Heart left ventricle (tissue), 16 donors: ENCODE results near the gene ZBTB18. TPM values are rescaled to one million over a fixed set of nuclear protein-coding genes. Genes with fewer than 3 reads are reported as not detected.
A peak's percentile ranks its signal among the peaks of the same experiment; 100 is the strongest.

Source experiments
- ATAC-seq, 4 donors: fragments of 200-7000 bp; cut with Tn5 transposase; one replicate each; pipeline ENCODE4 v1.9.1; 2020 to 2022; ENCODE audit warnings: moderate library complexity in 4 of 4, mild to moderate bottlenecking in 3 of 4, moderate number of reproducible peaks in 1 of 4
- DNase-seq, 5 donors: peaks; one replicate each; pipeline ENCODE4 v3.0.0-alpha.2; 2020
- H3K27ac ChIP-seq, 12 donors: fragments of 200-600 bp; sonication (generic) in 4 of 12; one replicate each; pipeline versions ENCODE4 v1.5.0 to v1.8.0; 2016 to 2022; ENCODE audit warnings: mild to moderate bottlenecking in 2 of 12
- H3K27me3 ChIP-seq, 9 donors: fragments of 200-600 bp; sonication (generic) in 2 of 9; one replicate each; pipeline versions ENCODE4 v1.5.1 to v1.8.0; 2016 to 2022; ENCODE audit warnings: mild to moderate bottlenecking in 3 of 9
- H3K36me3 ChIP-seq, 9 donors: fragments of 200-600 bp; sonication (generic) in 2 of 9; one replicate each; pipeline versions ENCODE4 v1.5.0 to v1.8.0; 2018 to 2022; ENCODE audit warnings: mild to moderate bottlenecking in 2 of 9
- H3K4me1 ChIP-seq, 12 donors: fragments of 200-600 bp; sonication (generic) in 4 of 12; one replicate each; pipeline versions ENCODE4 v1.5.0 to v1.8.0; 2016 to 2022; ENCODE audit warnings: mild to moderate bottlenecking in 3 of 12
- H3K4me3 ChIP-seq, 12 donors: fragments of 200-600 bp; sonication (generic) in 4 of 12; one replicate each; pipeline versions ENCODE4 v1.5.0 to v1.8.0; 2017 to 2022; ENCODE audit warnings: mild to moderate bottlenecking in 9 of 12, moderate library complexity in 4 of 12
- H3K9me3 ChIP-seq, 12 donors: fragments of 200-600 bp; sonication (generic) in 4 of 12; one replicate each; pipeline versions ENCODE4 v1.5.0 to v1.8.0; 2016 to 2022; ENCODE audit warnings: mild to moderate bottlenecking in 1 of 12
- CTCF ChIP-seq, 12 donors: fragments of 200-600 bp; sonication (generic) in 4 of 12; IDR thresholded peaks; one replicate each; pipeline versions ENCODE4 v1.5.0 to v1.8.0; 2018 to 2022; ENCODE audit warnings: antibody characterized with exemption in 12 of 12, mild to moderate bottlenecking in 5 of 12
- POLR2A ChIP-seq, 2 donors: fragments of 450-650 bp; IDR thresholded peaks; one replicate each; pipeline ENCODE4 v1.6.1; 2017; ENCODE audit warnings: antibody characterized with exemption in 2 of 2, mild to moderate bottlenecking in 2 of 2, moderate library complexity in 2 of 2
- WGBS, 4 donors: extraction: QIAGEN DNeasy Blood & Tissue Kit in 2 of 4; methylation state at CpG; one replicate each; pipeline versions ENCODE4 v1.1.5 to v1.1.7; 2013 to 2018; 5-methylcytosine and 5-hydroxymethylcytosine counted together
- intact Hi-C, 10 donors: fragments of 100-400 bp; cut with DNase I; formaldehyde crosslinking; loops; one replicate each; pipeline versions ENCODE4 v1.11.1 to v1.14.2; 2022
- long read RNA-seq, 3 donors: library from polyadenylated mRNA; unstranded; transcript quantifications; one replicate each; pipeline ENCODE4 v2.0.0, GENCODE V29; 2020 to 2021
- polyA plus RNA-seq, 2 donors: library from polyadenylated mRNA; stranded (reverse); fragments of 200-250 nt; gene quantifications; one replicate each; pipeline ENCODE4 v1.2.3, GENCODE V29; 2013
- total RNA-seq, 9 donors: library from RNA; depleted of rRNA in 2 of 9; stranded (reverse); fragments of >200 nt in 2 of 9; fragmentation: NEBNext Ultra II Directional in 3 of 9; extraction: Animal tissue kit (Norgen Biotek cat#: 25700) in 3 of 9; gene quantifications; one replicate each; pipeline versions ENCODE4 v1.1.0 to v1.2.4, GENCODE V29; 2016 to 2023
- donor health status: ischemic (EF 13 %, LVEDD 7.1; RV severe dilation, severe dysfunction).
- donor health status: healthy with polysubstance abuse.
- donor health status: DM: no; HTN: yes; CAD: no.
- donor health status: DM: no; HTN: no; CAD: no.
- donor health status: ischemic (EF 25% LVEDD 6.9; RV normal size, moderate dysfunction).
- donor health status: ischemic (EF 25% LVEDD 5.7; RV mildly dilated, moderate dysfunction).
- donor health status: healthy.
- donor health status: DM: yes; HTN: yes; CAD: no.
- donor health status: ischemic (EF 35%, LVEDD 5.7; RV mildly dilated, moderate dysfunction).
- donor health status: nonischemic (EF 11% LVEDD 7.7; RV severe dilation, severe dysfunction).
- donor health status: DM: yes; HTN: yes; CAD: no.
- donor health status: PGD.
- donor health status: ischemic (EF 29% LVEDD 5.4; RV normal size, mild dysfunction).
- donor health status: nonischemic (EF 23%, LVEDD 6.1; RV moderate dilation, normal function).

Gene ZBTB18
- total RNA-seq (10 to 100 TPM; 19.9 to 29.2 (median 22.5) TPM), polyA plus RNA-seq (10 to 100 TPM; 12.5 to 19.3 TPM)
- long read RNA-seq, donor 1, partial matches to known transcripts = 0 of 2 reads
- long read RNA-seq, donor 1, other reads (novel, unspliced or antisense) = 2 of 2 reads
- long read RNA-seq, donor 2 = 0 reads
- long read RNA-seq, donor 3, partial matches to known transcripts = 0 of 5 reads
- long read RNA-seq, donor 3, other reads (novel, unspliced or antisense) = 4 of 5 reads

DNA sequence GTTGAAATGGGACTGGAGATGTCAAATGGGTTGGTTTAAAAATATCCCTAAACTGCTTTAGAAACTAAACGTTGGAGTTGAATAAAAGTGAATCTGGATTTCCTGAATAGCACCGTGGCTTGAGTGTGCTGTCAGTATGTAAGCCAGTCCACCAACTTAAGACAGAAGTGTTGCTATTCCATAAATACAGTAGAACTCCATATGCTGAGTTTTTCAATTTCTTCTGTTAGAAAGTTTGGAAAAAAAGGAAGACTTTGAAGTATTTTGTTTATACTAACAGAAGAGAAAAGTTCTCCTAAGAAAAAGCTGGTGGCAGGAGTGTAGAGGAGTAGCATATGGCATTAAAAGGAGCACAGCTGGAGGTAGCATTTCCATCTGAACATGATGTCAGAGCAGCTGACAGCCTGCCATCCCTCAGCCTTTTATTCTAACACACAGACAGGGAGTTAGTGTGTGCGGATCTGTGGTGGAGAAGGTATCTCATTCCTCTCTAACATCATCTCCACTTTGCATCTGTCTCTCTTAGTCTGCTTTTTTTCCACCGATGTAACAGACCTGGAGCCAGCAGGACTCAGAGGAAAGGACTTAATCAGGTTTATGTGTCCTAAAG, at the start of gene ZBTB18:
ZBTB18 (plus strand) TSS at position 449 of the 610 bp plus-strand sequence; CDS start at position 598, 149 bp downstream.
- peak in 1 of 5 donors; percentile 41 for DNase-seq
- H3K4me1 ChIP-seq = peaks cover 8 to 43% (median 24%) of the 10 kb centered on the region in 12 donors

DNA sequence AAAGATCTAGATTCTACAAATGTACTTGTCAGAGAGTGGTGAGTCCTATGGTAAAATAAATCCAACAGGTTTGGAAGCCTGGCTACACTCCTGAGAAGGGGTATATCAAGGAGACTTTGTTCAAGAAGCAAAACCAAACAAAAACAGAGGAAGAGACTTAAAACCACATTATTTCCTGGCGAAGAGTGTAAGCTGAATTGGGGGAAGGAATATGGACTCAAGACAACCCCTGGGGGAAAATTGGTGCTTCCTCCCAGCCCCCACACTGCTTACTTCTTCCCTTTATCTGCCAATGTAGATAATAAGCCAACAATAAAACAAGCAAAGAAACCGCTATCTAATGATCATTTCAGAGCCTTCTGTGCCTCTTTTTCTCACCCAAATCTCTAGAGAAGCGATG, 48.4 kb upstream of the ZBTB18 start:
- H3K27me3 ChIP-seq = no peaks in the 10 kb centered on the region
- H3K4me1 ChIP-seq = peaks cover 0 to 5% (median 0%) of the 10 kb centered on the region in 12 donors
- TF ChIP-seq POLR2A (IDR thresholded peaks at IDR 0.05) = no peak
- no peak for TF ChIP-seq CTCF (IDR thresholded peaks at IDR 0.05)
- H3K27ac ChIP-seq = no peak overlapping the region
- no peak for ATAC-seq
- H3K4me3 ChIP-seq = no peak overlapping the region
- intact Hi-C loops = no loop called here
- WGBS, 4 donors = 59 to 65% (median 61%) methylated on average over 3 of the region's 3 CpGs
- no peaks in the 10 kb centered on the region for H3K9me3 ChIP-seq
- no peak for DNase-seq
- no peaks in the 10 kb centered on the region for H3K36me3 ChIP-seq

More for the DNA sequence above, at the start of gene ZBTB18:
- H3K36me3 ChIP-seq = peaks cover 0 to 24% (median 22%) of the 10 kb centered on the region in 9 donors
- 6 to 10% (median 8%) methylated on average over 4 of the region's 4 CpGs for WGBS, 4 donors
- no peaks in the 10 kb centered on the region for H3K9me3 ChIP-seq
- H3K27ac ChIP-seq = peak within 1 kb of the TSS in 11 of 12 donors; percentile 65 to 97 (median 72)
- intact Hi-C loops = loop anchor here in 5 of 10 donors (5.0 to 10.0 kb wide), 4 partner anchors 111 to 704 kb away; partner anchors contain the start of gene AKT3 (in 1 of the 5)
- ATAC-seq = no peak
- H3K27me3 ChIP-seq = no peaks in the 10 kb centered on the region
- no peak for TF ChIP-seq POLR2A (IDR thresholded peaks at IDR 0.05)
- TF ChIP-seq CTCF (IDR thresholded peaks at IDR 0.05) = no peak
- peak within 1 kb of the TSS; percentile 60 to 97 (median 76) for H3K4me3 ChIP-seq

DNA sequence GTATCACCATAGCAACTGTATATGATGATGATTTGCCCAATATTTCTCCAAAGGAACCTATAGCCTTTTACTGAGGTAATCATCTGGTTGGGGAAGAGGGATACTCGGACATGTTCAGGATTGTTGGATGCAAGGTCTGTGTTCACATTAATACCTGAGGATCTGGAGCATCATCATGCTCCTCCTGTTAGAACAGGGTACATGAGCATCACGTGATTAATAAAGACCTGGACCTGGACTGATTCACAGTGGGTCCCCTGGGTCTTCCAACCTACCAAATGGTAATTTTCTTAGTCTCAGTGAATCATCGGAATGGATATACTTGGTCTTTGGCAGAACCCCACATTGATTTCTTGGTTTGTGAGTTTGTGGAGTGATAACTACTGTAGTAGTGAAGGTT, 45.6 kb upstream of the ZBTB18 start:
- peaks cover 0 to 9% (median 0%) of the 10 kb centered on the region in 12 donors for H3K4me1 ChIP-seq
- H3K9me3 ChIP-seq = no peaks in the 10 kb centered on the region
- WGBS, 4 donors = 85 to 91% (median 90%) methylated on average over 3 of the region's 3 CpGs
- no peaks in the 10 kb centered on the region for H3K36me3 ChIP-seq
- DNase-seq (no peak), ATAC-seq (no peak)
- TF ChIP-seq POLR2A (IDR thresholded peaks at IDR 0.05) (no peak), CTCF (IDR thresholded peaks at IDR 0.05) (no peak)
- no peak overlapping the region for H3K4me3 ChIP-seq
- H3K27me3 ChIP-seq = no peaks in the 10 kb centered on the region
- H3K27ac ChIP-seq = no peak overlapping the region
- intact Hi-C loops = no loop called here

- intact Hi-C loops = no loop called here
- Histone ChIP-seq H3K4me3 (no peak overlapping the region), H3K9me3 (no peaks in the 10 kb centered on the region), H3K27ac (no peak overlapping the region), H3K4me1 (peaks cover 0 to 17% (median 0%) of the 10 kb centered on the region in 12 donors), H3K36me3 (no peaks in the 10 kb centered on the region), H3K27me3 (no peaks in the 10 kb centered on the region)
- ATAC-seq (no peak), DNase-seq (no peak)
- TF ChIP-seq CTCF (IDR thresholded peaks at IDR 0.05) = no peak
- TF ChIP-seq POLR2A (IDR thresholded peaks at IDR 0.05) = no peak
- 60 to 66% (median 61%) methylated on average over 3 of the region's 3 CpGs for WGBS, 4 donors
Observed at GRCh38 chr1:244006381-244006901, 44.6 kb upstream of the ZBTB18 start.
